Spinal cord (tissue), 10 donors: ENCODE data around the gene HAUS3. TPM values are rescaled to one million over a fixed set of nuclear protein-coding genes. Genes with fewer than 3 reads are reported as not detected.
"Not testable (repeated sequence)": the region's sequence is repeated elsewhere in the genome, so short reads cannot be mapped to it uniquely, and the experiment has no call there.

ENCODE experiments used
- DNase-seq, 6 donors: peaks; one replicate each; pipeline versions ENCODE4 v3.0.0 to v3.0.0-alpha.2; 2013 to 2015; ENCODE audit warnings: low spot score in 6 of 6, low read depth in 4 of 6
- H3K27ac ChIP-seq: one replicate; pipeline ENCODE4 v1.5.1; 2013; ENCODE audit warnings: low read depth, low read length, control low read depth
- H3K27me3 ChIP-seq: one replicate; pipeline ENCODE4 v1.6.1; 2013; ENCODE audit warnings: low read length; ENCODE audit not compliant: control insufficient read depth, insufficient read depth
- H3K36me3 ChIP-seq: one replicate; pipeline ENCODE4 v1.6.1; 2013; ENCODE audit warnings: low read length; ENCODE audit not compliant: control insufficient read depth, insufficient read depth
- H3K4me1 ChIP-seq: one replicate; pipeline ENCODE4 v1.6.1; 2013; ENCODE audit warnings: low read length; ENCODE audit not compliant: control insufficient read depth, insufficient read depth
- H3K4me3 ChIP-seq: one replicate; pipeline ENCODE4 v1.5.1; 2013; ENCODE audit warnings: low read depth, low read length, control low read depth
- H3K9me3 ChIP-seq: one replicate; pipeline ENCODE4 v1.6.1; 2013; ENCODE audit warnings: low read length; ENCODE audit not compliant: control insufficient read depth, insufficient read depth
- WGBS: methylation state at CpG from one replicate; pipeline ENCODE4 v1.1.5; 2013; ENCODE audit warnings: missing lambda C conversion rate; ENCODE audit not compliant: insufficient coverage; 5-methylcytosine and 5-hydroxymethylcytosine counted together
- polyA plus RNA-seq, 2 donors: library from polyadenylated mRNA; unstranded; fragments of 120-200 nt; gene quantifications; one replicate each; pipeline ENCODE4 v1.2.1, GENCODE V29; 2013; ENCODE audit not compliant: insufficient read length in 2 of 2
- total RNA-seq, 2 donors: library from RNA; depleted of rRNA in 1 of 2; stranded (reverse); fragments of 120-200 nt in 1 of 2; fragments of >200 nt in 1 of 2; gene quantifications; one replicate each; pipeline versions ENCODE4 v1.2.3 to v1.2.4, GENCODE V29; 2013 to 2014
- donor health status: healthy.

HAUS3 gene
- total and polyA plus RNA-seq, 4 donors: 13.2 to 22.6 (median 16.9) TPM

- not testable (repeated sequence) for H3K27ac ChIP-seq, H3K9me3 ChIP-seq, H3K4me1 ChIP-seq, H3K36me3 ChIP-seq, H3K27me3 ChIP-seq, H3K4me3 ChIP-seq, DNase-seq
- WGBS: 47% methylated on average over 4 of the region's 4 CpGs
These were observed 20.5 kb downstream of the HAUS3 start for GRCh38 chr4:2221378-2221777.

- no peaks in the 10 kb centered on the region for H3K9me3 ChIP-seq
- peaks cover 3% of the 10 kb centered on the region for H3K36me3 ChIP-seq
- no peak overlapping the region for H3K4me3 ChIP-seq
- H3K4me1 ChIP-seq: no peaks in the 10 kb centered on the region
- H3K27me3 ChIP-seq: no peaks in the 10 kb centered on the region
- 12% methylated on average over 10 of the region's 10 CpGs for WGBS
- peak in 4 of 6 donors; percentile 43 to 86 (median 64) for DNase-seq
- H3K27ac ChIP-seq: no peak overlapping the region
These were observed 21.8 kb downstream of the HAUS3 start for GRCh38 chr4:2220016-2220630.

GRCh38 chr4:2219233-2219760 is 22.6 kb downstream of the HAUS3 start:
- Histone ChIP-seq H3K4me1 (no peaks in the 10 kb centered on the region), H3K27ac (no peak overlapping the region), H3K4me3 (no peak overlapping the region), H3K27me3 (no peaks in the 10 kb centered on the region), H3K9me3 (no peaks in the 10 kb centered on the region), H3K36me3 (peaks cover 3% of the 10 kb centered on the region)
- 97% methylated on average over 6 of the region's 6 CpGs for WGBS
- no peak for DNase-seq

GRCh38 chr4:2218436-2218835 is 23.5 kb downstream of the HAUS3 start:
- Histone ChIP-seq H3K4me3 (no peak overlapping the region), H3K27ac (no peak overlapping the region), H3K9me3 (no peaks in the 10 kb centered on the region), H3K4me1 (no peaks in the 10 kb centered on the region), H3K27me3 (no peaks in the 10 kb centered on the region), H3K36me3 (peaks cover 3% of the 10 kb centered on the region)
- no peak for DNase-seq
- no CpG with 5 or more reads among the region's 1 CpG for WGBS

GRCh38 chr4:2217726-2218125 is 24.2 kb downstream of the HAUS3 start:
- H3K4me1 ChIP-seq: no peaks in the 10 kb centered on the region
- no peaks in the 10 kb centered on the region for H3K9me3 ChIP-seq
- H3K4me3 ChIP-seq: no peak overlapping the region
- DNase-seq: no peak
- no peak overlapping the region for H3K27ac ChIP-seq
- WGBS: 100% methylated on average over 1 of the region's 3 CpGs
- peaks cover 3% of the 10 kb centered on the region for H3K36me3 ChIP-seq
- H3K27me3 ChIP-seq: no peaks in the 10 kb centered on the region

- H3K4me1 ChIP-seq: no peaks in the 10 kb centered on the region
- no peak overlapping the region for H3K4me3 ChIP-seq
- H3K9me3 ChIP-seq: no peaks in the 10 kb centered on the region
- DNase-seq: no peak
- no CpG with 5 or more reads among the region's 1 CpG for WGBS
- H3K36me3 ChIP-seq: no peaks in the 10 kb centered on the region
- no peak overlapping the region for H3K27ac ChIP-seq
- no peaks in the 10 kb centered on the region for H3K27me3 ChIP-seq
These were observed 29.1 kb downstream of the HAUS3 start for GRCh38 chr4:2212831-2213230.

- H3K9me3 ChIP-seq, H3K4me3 ChIP-seq, H3K36me3 ChIP-seq, H3K27me3 ChIP-seq, H3K27ac ChIP-seq, DNase-seq, H3K4me1 ChIP-seq: not testable (repeated sequence)
- WGBS: no CpG with 5 or more reads among the region's 1 CpG
These were observed 39.1 kb downstream of the HAUS3 start for GRCh38 chr4:2202789-2203188.

GRCh38 chr4:2194496-2194895 is 47.4 kb downstream of the HAUS3 start:
- H3K4me1 ChIP-seq: no peaks in the 10 kb centered on the region
- H3K9me3 ChIP-seq: no peaks in the 10 kb centered on the region
- WGBS: 57% methylated on average over 1 of the region's 4 CpGs
- DNase-seq: no peak
- H3K36me3 ChIP-seq: no peaks in the 10 kb centered on the region
- no peak overlapping the region for H3K4me3 ChIP-seq
- H3K27me3 ChIP-seq: no peaks in the 10 kb centered on the region
- no peak overlapping the region for H3K27ac ChIP-seq

GRCh38 chr4:2193326-2193725 is 48.6 kb downstream of the HAUS3 start:
- H3K27me3 ChIP-seq: no peaks in the 10 kb centered on the region
- DNase-seq: no peak
- no peaks in the 10 kb centered on the region for H3K36me3 ChIP-seq
- 87% methylated on average over 7 of the region's 7 CpGs for WGBS
- H3K27ac ChIP-seq: no peak overlapping the region
- no peaks in the 10 kb centered on the region for H3K9me3 ChIP-seq
- no peak overlapping the region for H3K4me3 ChIP-seq
- H3K4me1 ChIP-seq: no peaks in the 10 kb centered on the region

GRCh38 chr4:2186865-2187172 is 55.1 kb downstream of the HAUS3 start:
- no peak for DNase-seq
- Histone ChIP-seq H3K27me3 (no peaks in the 10 kb centered on the region), H3K36me3 (no peaks in the 10 kb centered on the region), H3K4me1 (no peaks in the 10 kb centered on the region), H3K4me3 (no peak overlapping the region), H3K9me3 (peaks cover 2% of the 10 kb centered on the region), H3K27ac (no peak overlapping the region)
